Measurements from ENCODE around the gene BSCL2.
A peak's percentile ranks its signal among the peaks of the same experiment; 100 is the strongest.
"Not testable (repeated sequence)": the region's sequence is repeated elsewhere in the genome, so short reads cannot be mapped to it uniquely, and the experiment has no call there.

The BSCL2 gene

DNA sequence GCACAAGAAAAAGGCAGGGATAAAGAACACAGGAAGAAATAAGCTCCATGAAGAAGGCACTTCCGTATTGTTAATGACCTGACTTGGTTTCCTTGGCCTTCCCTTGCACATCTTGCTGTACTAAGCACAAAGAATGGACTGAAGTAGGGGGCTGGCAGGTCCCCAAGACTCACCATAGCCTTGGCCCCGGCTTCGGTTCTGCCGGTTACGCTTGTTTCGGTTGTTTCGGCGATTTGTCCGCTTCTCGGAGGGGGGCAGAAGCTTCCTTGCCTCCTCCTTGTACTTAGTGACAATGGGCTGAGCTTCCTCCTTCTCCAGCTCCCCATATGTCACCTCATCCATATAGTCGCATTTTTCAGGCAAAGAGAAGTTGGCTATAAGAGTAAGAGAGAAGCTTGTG, 9.6 kb upstream of the BSCL2 start:
- no peak for DNase-seq

GRCh38 chr11:62716206-62716605, 9.0 kb upstream of the BSCL2 start:
- no peak for DNase-seq

DNA sequence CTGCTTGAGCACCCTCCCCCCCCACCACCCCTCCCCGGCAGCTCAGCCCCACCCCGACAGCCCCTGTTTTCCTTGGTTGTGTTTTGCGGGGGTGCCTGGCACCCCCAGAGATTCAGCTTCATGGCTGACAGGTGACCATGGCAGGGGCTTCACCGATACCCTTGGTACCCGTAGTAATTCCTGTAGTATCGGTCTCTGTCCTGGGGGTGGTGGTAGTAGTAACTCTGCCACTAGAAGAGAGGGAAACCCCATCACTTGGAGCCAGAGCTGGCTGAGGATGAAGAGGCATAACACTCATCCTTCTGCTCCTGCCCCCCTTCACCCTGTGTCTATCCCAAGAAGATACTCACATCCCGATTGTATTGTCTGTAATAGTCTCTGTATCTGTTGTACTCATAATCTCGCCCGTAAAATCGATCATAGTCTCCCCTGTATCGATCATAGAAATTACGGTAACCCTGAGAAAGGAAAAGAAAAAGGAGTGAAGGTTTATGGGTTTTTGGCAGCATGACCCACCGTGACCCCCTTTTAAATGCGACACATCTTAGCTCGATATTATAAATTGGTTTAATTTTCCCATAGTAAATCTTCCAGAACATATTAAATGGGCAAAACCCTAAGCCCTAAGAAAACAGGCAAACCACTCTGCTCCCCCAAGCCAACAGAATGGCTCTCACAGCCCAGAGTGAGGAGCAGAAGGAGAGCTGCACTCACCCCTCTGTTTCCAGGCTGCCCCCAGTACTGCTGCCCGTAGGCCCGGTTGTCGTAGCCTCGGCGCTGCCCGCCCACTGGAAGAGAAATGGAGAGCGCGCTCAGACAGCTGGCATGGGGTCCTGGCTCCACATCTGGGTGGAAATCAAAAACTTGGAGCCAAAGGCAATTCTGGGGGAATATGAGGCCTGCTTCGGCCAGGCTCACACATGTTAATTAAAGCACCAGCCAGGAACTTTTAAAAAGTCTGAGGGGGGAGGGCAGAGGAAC, 8.2 kb upstream of the BSCL2 start:
- DNase-seq: no peak

DNA sequence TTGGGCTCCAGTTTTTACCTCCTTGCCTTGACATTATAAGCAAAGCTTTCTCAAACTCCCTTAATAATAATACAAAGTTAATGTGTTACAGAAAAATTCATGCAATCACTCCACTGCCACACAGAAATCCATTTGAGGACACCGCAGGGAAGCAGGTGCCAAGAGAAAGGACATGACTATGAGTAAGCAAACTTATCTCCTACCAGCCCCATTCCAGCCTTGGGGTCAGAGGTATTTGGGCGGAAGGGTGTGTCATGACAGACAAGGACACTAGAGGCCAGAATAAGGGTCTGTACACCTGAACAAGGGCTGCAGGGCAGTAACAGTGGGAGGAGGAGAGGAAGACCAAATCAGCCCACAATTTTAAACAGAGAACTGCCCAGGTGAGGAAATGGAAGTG, 6.1 kb upstream of the BSCL2 start:
- DNase-seq: no peak

- no peak for DNase-seq
These were observed 5.6 kb upstream of the BSCL2 start for GRCh38 chr11:62712861-62713260.

DNA sequence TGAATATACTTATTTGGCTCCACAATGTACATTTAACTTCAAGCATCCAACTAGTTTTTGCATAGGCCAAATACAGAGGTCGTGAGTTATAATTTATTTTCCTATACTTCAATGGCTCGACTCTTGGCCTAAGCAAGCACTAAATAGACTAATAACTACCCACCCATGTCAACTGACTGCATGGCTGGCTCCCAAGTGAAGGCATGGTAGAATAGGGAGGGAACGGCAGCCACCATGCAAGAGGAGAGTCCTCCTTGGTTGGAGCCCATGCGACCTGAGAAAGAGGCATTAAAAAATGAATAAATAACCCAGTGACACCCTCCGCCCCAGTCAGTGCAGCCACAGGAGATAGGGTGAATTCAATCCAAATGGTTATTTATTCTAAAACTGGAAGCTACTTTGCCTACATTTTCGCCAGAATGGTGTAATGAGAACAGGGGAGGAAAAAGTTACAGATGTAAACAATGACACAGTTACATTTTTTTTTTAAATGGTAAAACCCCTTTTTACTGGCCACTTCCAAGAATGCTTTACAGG, 5.1 kb upstream of the BSCL2 start:
- no peak for DNase-seq

- peak; percentile 47 for DNase-seq
These were observed 2.7 kb upstream of the BSCL2 start for GRCh38 chr11:62710001-62710345.

GRCh38 chr11:62709247-62710000, 2.2 kb upstream of the BSCL2 start:
- peak; percentile 99 for DNase-seq

DNA sequence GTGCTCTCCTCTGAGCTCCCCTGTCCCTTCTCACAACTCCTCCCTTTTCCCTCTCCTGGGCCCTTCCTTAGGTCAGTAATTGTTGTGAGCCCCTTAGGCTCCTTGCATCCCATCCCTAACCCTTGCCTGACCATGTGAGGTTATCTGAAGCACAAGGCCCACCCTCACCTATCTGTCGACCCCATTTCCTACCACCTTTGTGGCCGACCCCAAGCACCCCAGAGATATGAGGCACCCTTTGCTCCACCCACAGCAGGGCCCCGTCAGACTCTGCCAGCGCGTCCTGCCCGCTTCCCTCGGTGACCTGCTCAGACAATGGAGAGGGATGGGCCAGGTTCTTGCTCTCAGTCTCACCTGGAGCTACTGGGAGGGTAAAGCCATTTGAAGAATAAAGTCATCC, 1.6 kb upstream of the BSCL2 start:
- peak; percentile 44 for DNase-seq

GRCh38 chr11:62708392-62708791, 1.2 kb upstream of the BSCL2 start:
- peak; percentile 46 for DNase-seq

- no peak for DNase-seq
These were observed 375 bp downstream of the BSCL2 start for GRCh38 chr11:62706850-62707247.

DNA sequence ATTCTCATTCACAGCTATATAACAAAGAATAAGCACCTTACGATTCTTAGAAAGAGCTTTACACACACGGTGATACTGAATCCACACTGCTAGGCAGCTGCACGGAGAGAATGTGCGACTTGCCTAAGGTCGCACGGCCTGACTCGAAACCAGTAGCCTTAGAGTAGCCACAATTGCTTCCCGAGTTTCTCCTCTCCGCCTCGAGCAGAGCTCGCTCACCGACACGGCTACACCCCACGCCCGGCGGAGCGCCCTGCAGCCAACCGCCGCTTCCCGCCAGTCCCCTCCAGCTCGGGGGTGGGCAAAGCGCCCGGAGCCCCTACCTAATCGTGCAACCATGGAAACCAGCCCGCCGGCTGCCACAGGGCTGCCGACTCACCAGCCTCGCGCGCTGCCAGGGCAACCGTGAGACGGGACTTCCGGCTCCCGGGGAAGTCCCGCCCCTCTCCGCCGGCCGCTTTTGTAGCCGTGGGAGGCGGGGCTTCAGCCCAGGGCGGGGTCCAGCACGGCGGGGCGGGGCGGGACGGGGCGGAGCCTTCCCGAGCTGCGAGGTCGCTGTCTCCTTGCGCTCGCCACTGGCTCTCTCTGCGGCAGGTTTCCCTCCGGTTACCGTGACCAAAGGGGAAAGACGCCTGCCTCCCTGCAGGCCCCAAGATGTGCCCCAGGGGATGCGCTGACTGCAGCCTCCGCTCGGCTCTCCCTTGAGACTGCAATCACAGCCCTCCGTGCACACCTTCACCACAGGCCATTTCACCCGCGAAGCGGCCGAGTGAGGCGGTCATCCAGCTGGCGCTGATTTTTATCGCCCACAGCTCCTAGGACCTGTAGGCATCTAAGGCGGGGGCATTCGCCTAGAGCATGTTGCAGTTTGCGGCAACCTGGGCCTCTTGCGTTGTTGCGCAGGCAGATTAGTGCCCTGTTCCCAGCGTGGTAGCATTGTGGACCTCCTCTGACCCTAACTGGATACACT, 1.1 kb downstream of the BSCL2 start:
- peak; percentile 97 for DNase-seq

GRCh38 chr11:62705413-62705812, 1.8 kb downstream of the BSCL2 start:
- no peak for DNase-seq

DNA sequence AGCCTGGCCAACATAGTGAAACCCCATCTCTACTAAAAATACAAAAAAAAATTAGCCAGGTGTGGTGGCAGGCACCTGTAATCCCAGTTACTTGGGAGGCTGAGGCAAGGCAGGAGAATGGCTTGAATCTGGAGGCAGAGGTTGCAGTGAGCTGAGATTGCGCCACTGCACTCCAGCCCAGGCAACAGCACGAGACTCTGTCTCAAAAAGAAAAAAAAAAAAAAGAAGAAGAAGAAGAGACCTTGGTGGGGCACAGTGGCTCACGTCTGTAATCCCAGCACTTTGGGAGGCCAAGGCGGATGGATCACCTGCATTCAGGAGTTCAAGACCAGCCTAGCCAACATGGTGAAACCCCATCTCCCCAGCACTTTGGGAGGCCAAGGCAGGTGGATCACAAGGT, 3.3 kb downstream of the BSCL2 start:
- not testable (repeated sequence) for DNase-seq

GRCh38 chr11:62702246-62702645, 5.0 kb downstream of the BSCL2 start:
- DNase-seq: no peak

DNA sequence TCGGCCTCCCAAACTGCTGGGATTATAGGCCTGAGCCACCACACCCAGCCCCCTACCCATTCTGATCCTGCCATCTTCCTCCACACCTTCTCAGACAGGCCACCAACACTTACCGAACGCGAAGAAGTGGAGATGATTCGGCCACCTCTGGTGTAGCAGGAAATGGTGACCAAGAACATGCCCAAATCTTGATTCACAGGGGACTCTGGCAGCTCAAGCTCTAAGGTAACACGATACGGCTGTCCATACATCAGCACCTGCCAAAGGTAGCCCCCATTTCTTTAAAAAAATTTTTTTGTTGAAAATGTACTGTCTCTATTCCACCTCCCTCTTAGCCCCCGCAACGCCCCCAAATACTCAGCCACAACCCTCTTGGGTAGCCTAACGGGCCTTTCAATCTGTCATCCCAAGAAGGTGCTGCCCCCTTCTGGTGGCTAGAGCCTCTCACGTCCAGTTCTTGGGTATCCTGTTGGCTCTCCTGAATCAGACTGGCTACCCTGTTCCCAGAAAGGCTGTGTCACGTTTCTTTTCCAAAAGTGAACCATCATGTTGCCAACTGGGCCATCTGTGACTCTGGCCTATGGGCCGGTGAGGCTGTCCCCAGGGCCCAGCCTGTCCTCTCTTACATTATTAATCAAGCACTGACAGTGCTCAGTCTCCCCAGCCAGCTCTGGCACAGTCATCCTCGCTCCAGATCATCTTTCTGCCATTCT, 12.6 kb downstream of the BSCL2 start:
- DNase-seq: peak; percentile 84

DNA sequence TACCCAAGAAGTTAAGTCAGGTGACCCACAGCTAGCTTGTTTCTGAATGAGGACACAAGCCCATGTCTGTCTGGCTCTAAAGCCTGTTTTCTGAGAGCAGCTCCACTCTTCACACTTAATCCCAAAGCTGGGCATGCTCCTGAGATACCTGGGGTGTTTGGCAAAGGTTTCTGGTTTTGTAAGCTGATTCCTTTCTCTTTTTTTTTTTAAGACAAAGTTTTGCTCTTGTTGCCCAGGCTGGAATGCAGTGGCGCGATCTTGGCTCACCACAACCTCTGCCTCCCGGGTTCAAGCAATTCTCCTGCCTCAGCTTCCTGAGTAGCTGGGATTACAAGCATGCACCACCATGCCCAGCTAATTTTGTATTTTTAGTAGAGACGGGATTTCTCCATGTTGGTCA, 13.6 kb downstream of the BSCL2 start:
- not testable (repeated sequence) for DNase-seq

GRCh38 chr11:62689421-62690183, 17.6 kb downstream of the BSCL2 start, which contains the start of gene LRRN4CL:
LRRN4CL (minus strand) TSS chr11:62689530; CDS start chr11:62688508, 1,022 bp downstream.
- peak; percentile 89 for DNase-seq

DNA sequence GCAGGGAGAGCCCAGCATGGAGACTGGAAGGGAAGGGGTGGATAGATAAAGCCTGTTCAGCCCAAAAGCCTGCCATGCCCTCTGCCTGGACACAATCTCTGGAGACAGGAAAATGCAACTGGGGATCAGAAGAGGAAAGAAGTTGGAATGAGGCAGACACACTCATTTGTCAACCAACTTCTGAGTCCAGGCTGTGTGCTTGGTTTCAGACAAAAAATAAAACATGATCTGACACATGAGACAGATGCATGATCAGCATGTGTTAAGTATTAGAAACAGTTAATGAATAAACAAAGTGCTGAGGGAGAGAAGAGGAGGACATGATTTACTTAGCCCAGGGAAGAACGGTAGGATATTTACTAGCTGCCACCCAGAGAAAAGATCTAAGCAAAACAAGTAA, 18.7 kb downstream of the BSCL2 start:
- no peak for DNase-seq

- no peak for DNase-seq
These were observed 19.5 kb downstream of the BSCL2 start for GRCh38 chr11:62687508-62688396.
